HT-29 (cell line): ENCODE measurements around the gene GAS7. TPM values are rescaled to one million over a fixed set of nuclear protein-coding genes. Genes with fewer than 3 reads are reported as not detected.
A peak's percentile ranks its signal among the peaks of the same experiment; 100 is the strongest.

Experiments used
- DNase-seq: peaks from one replicate; pipeline ENCODE4 v3.0.0-alpha.2; 2015; ENCODE audit warnings: low spot score
- total RNA-seq: library from RNA; depleted of rRNA; stranded (reverse); fragments of >200 nt; shearing (Covaris generic); gene quantifications from 2 replicates; pipeline ENCODE4 v1.2.3, GENCODE V29; 2014; rRNA removed

Gene GAS7
- total RNA-seq, result 0.13 and 2.1 TPM in 2 replicates

GRCh38 chr17:10198509-10199249 is at the start of gene GAS7:
GAS7 (minus strand) TSS chr17:10198606.
- no peak for DNase-seq

GRCh38 chr17:10247810-10248209 is 49.4 kb upstream of the GAS7 start:
- DNase-seq, result no peak

GRCh38 chr17:10243883-10244844 is 45.8 kb upstream of the GAS7 start:
- DNase-seq, result no peak

- no peak for DNase-seq
These were observed 43.4 kb upstream of the GAS7 start for GRCh38 chr17:10241781-10242180.

GRCh38 chr17:10238661-10239060 is 40.3 kb upstream of the GAS7 start:
- DNase-seq, result no peak

- no peak for DNase-seq
These were observed 35.6 kb upstream of the GAS7 start for GRCh38 chr17:10234033-10234432.

GRCh38 chr17:10233161-10233560 is 34.8 kb upstream of the GAS7 start:
- DNase-seq, result no peak

- no peak for DNase-seq
These were observed 30.8 kb upstream of the GAS7 start for GRCh38 chr17:10229181-10229580.

GRCh38 chr17:10226930-10227695 is 28.7 kb upstream of the GAS7 start:
- peak; percentile 45 for DNase-seq

GRCh38 chr17:10224582-10225195 is 26.3 kb upstream of the GAS7 start:
- DNase-seq, result no peak

- DNase-seq, result no peak
These were observed 20.8 kb upstream of the GAS7 start for GRCh38 chr17:10219193-10219592.

GRCh38 chr17:10217916-10218315 is 19.5 kb upstream of the GAS7 start:
- no peak for DNase-seq

GRCh38 chr17:10216213-10216938 is 18.0 kb upstream of the GAS7 start:
- DNase-seq, result no peak

- no peak for DNase-seq
These were observed 16.9 kb upstream of the GAS7 start for GRCh38 chr17:10215286-10215685.

- DNase-seq, result no peak
These were observed 13.3 kb upstream of the GAS7 start for GRCh38 chr17:10211666-10212065.

- peak; percentile 40 for DNase-seq
These were observed 11.8 kb upstream of the GAS7 start for GRCh38 chr17:10210151-10210574.

GRCh38 chr17:10208604-10209193 is 10.3 kb upstream of the GAS7 start:
- DNase-seq, result no peak

- DNase-seq, result no peak
These were observed 8.7 kb upstream of the GAS7 start for GRCh38 chr17:10207153-10207552.

GRCh38 chr17:10205549-10206185 is 7.3 kb upstream of the GAS7 start:
- DNase-seq, result no peak

- DNase-seq, result no peak
These were observed 3.3 kb upstream of the GAS7 start for GRCh38 chr17:10201680-10202079.
